Right cardiac atrium (tissue), 5 donors: ENCODE data around the gene SSBP1. TPM values are rescaled to one million over a fixed set of nuclear protein-coding genes. Genes with fewer than 3 reads are reported as not detected.
A peak's percentile ranks its signal among the peaks of the same experiment; 100 is the strongest.
"Not testable (repeated sequence)": the region's sequence is repeated elsewhere in the genome, so short reads cannot be mapped to it uniquely, and the experiment has no call there.

Source experiments
- ATAC-seq, 2 donors: fragments of 200-7000 bp; cut with Tn5 transposase; one replicate each; pipeline versions ENCODE4 v1.8.0 to v1.9.1; 2020; ENCODE audit warnings: moderate library complexity in 2 of 2, mild to moderate bottlenecking in 1 of 2
- DNase-seq, 3 donors: peaks; one replicate each; pipeline ENCODE4 v3.0.0-alpha.2; 2020
- H3K27ac ChIP-seq: one replicate; pipeline ENCODE4 v1.5.1; 2013; ENCODE audit warnings: mild to moderate bottlenecking, low read length, control low read depth, moderate library complexity
- H3K27me3 ChIP-seq: one replicate; pipeline ENCODE4 v1.6.1; 2013; ENCODE audit not compliant: control insufficient read depth, insufficient read depth
- H3K4me1 ChIP-seq: one replicate; pipeline ENCODE4 v1.6.1; 2013; ENCODE audit warnings: low read length; ENCODE audit not compliant: control insufficient read depth, insufficient read depth
- H3K4me3 ChIP-seq: one replicate; pipeline ENCODE4 v1.5.1; 2013; ENCODE audit warnings: low read length, control low read depth
- H3K9me3 ChIP-seq: one replicate; pipeline ENCODE4 v1.6.1; 2013; ENCODE audit warnings: low read length; ENCODE audit not compliant: control insufficient read depth
- WGBS: extraction: QIAGEN DNeasy Blood & Tissue Kit; methylation state at CpG from one replicate; pipeline ENCODE4 v1.1.7; 2013; 5-methylcytosine and 5-hydroxymethylcytosine counted together
- intact Hi-C, 4 donors: fragments of 100-400 bp; cut with DNase I; formaldehyde crosslinking; loops; one replicate each; pipeline versions ENCODE4 v1.11.0 to v1.14.0; 2022 to 2023
- polyA plus RNA-seq: library from polyadenylated mRNA; stranded (reverse); fragments of 200-250 nt; gene quantifications from one replicate; pipeline ENCODE4 v1.2.3, GENCODE V29; 2013
- total RNA-seq, 4 donors: library from RNA; stranded (reverse); fragmentation: NEBNext Ultra II Directional; extraction: Animal tissue kit (Norgen Biotek cat#: 25700); gene quantifications; one replicate each; pipeline ENCODE4 v1.2.1, GENCODE V29; 2021
- donor health status: healthy with polysubstance abuse.
- donor health status: DM: no; HTN: yes; CAD: no.
- donor health status: DM: no; HTN: no; CAD: no.
- donor health status: DM: no; HTN: yes; CAD: no; lungs with severe emphysema.
- donor health status: DM: yes; HTN: yes; CAD: no.

The SSBP1 gene
- total and polyA plus RNA-seq, 5 donors: 91.0 to 231 (median 97.0) TPM

- no peaks in the 10 kb centered on the region for H3K4me1 ChIP-seq
- ATAC-seq (peak; percentile 10 to 22), DNase-seq (no peak)
- WGBS: 75% methylated on average over 11 of the region's 11 CpGs
- intact Hi-C loops: no loop called here
- H3K27me3 ChIP-seq: no peaks in the 10 kb centered on the region
- peak overlapping the region; percentile 73 for H3K4me3 ChIP-seq
- peak overlapping the region; percentile 93 for H3K27ac ChIP-seq
- no peaks in the 10 kb centered on the region for H3K9me3 ChIP-seq
Measured at GRCh38 chr7:141737118-141737835, 881 bp upstream of the SSBP1 start.

DNA sequence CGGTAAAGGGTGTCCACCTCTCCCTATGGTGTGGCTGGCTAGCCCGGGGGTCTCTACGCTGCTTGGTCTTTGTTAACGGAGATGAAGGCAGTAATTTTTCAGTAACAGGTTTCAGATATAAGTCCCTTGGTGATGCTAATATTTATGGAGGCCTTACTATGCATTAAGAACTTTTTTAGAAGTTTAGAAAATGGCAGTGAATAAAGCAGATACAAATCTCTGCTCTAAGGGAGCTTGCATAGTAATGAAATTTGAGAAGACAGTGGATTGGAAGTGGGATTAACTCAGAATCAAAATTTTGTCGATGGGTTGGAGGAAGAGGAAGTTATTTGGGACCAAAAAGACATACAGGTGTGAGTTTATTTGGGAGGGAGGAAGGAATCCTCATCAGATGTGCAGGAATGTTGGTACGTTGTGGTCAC, 445 bp downstream of the SSBP1 start:
- under 1% methylated on average over 6 of the region's 6 CpGs for WGBS
- intact Hi-C loops: no loop called here
- no peaks in the 10 kb centered on the region for H3K27me3 ChIP-seq
- H3K4me1 ChIP-seq: no peaks in the 10 kb centered on the region
- no peaks in the 10 kb centered on the region for H3K9me3 ChIP-seq
- peak overlapping the region; percentile 73 for H3K4me3 ChIP-seq
- H3K27ac ChIP-seq: peak overlapping the region; percentile 76
- no peak for DNase-seq
- ATAC-seq: no peak

- WGBS: 71% methylated on average over 3 of the region's 3 CpGs
- Histone ChIP-seq H3K4me3 (no peak overlapping the region), H3K9me3 (no peaks in the 10 kb centered on the region), H3K4me1 (no peaks in the 10 kb centered on the region), H3K27ac (no peak overlapping the region), H3K27me3 (no peaks in the 10 kb centered on the region)
- intact Hi-C loops: no loop called here
- ATAC-seq (no peak), DNase-seq (no peak)
Measured at GRCh38 chr7:141739250-141739649, 1.1 kb downstream of the SSBP1 start.

DNA sequence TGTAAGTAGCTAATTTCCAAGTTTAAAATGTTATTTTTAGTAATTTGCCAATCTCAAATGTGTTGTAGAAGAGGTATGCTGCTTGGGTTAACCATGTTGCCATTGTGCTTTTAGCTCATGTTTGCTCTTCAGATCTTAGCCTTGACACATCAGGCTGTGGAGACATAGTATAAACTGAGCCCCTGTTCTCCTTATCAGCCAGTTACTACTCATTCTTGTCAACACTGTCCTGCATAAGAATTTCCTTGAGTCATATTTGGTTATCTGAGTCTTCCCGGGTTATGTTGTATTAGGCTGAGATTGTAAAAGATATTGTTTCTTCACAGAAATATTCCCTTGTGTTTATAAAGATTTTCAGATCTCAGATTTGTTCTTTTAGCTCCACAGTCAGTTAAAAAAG, 4.1 kb downstream of the SSBP1 start:
- intact Hi-C loops: no loop called here
- no peaks in the 10 kb centered on the region for H3K27me3 ChIP-seq
- DNase-seq (no peak), ATAC-seq (no peak)
- no peak overlapping the region for H3K27ac ChIP-seq
- no peaks in the 10 kb centered on the region for H3K4me1 ChIP-seq
- H3K9me3 ChIP-seq: no peaks in the 10 kb centered on the region
- H3K4me3 ChIP-seq: no peak overlapping the region
- 45% methylated on average over 1 of the region's 1 CpG for WGBS

DNA sequence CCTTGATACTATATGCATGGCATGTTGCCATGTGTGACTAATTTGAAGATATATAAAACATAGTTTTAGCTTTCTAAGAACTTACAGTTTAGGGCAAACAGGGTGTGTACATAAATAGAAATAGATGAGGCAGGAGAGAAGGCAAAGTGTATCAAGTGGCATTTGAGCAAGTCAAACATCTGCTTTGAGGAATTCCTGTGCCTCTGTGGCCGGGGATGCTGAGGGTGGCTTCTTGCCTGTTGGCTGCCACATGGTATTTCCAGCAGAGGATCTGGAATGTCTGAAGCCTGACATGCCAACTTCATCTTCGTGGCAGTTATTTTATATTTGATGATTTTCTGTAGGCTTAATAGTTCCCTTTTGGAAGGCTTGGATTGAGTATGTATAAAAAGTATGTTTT, 6.0 kb downstream of the SSBP1 start:
- ATAC-seq (no peak), DNase-seq (no peak)
- 82% methylated on average over 2 of the region's 2 CpGs for WGBS
- Histone ChIP-seq H3K9me3 (no peaks in the 10 kb centered on the region), H3K4me1 (no peaks in the 10 kb centered on the region), H3K4me3 (no peak overlapping the region), H3K27me3 (no peaks in the 10 kb centered on the region), H3K27ac (no peak overlapping the region)
- intact Hi-C loops: no loop called here

DNA sequence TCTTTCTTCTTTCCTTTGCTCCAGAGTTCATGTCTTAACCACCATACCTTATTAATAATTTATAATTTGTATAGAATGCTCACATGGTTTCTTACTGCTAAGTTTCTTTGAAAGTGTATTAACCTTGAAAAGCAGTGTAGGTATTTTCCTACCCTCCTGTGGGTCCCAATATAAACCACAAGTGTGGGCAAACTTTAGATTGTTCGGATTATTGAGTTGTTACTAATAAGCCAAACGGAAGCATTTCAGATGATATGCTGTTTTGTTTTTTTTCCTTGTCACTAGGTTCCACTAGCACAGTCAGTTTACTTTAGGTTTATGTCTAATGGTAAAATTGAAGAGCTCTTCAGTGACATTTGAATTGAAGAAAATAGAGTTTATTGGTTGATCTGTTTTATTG, 10.2 kb downstream of the SSBP1 start:
- 96% methylated on average over 2 of the region's 2 CpGs for WGBS
- Histone ChIP-seq H3K4me3 (no peak overlapping the region), H3K27me3 (no peaks in the 10 kb centered on the region), H3K4me1 (no peaks in the 10 kb centered on the region), H3K9me3 (peaks cover 5% of the 10 kb centered on the region), H3K27ac (no peak overlapping the region)
- ATAC-seq: no peak
- DNase-seq: no peak
- intact Hi-C loops: no loop called here

- intact Hi-C loops, DNase-seq, H3K9me3 ChIP-seq, H3K27ac ChIP-seq, H3K4me1 ChIP-seq, H3K4me3 ChIP-seq, H3K27me3 ChIP-seq, ATAC-seq: not testable (repeated sequence)
- WGBS: 99% methylated on average over 10 of the region's 10 CpGs
Measured at GRCh38 chr7:141751904-141752303, 13.7 kb downstream of the SSBP1 start.

- peaks cover 5% of the 10 kb centered on the region for H3K9me3 ChIP-seq
- H3K4me1 ChIP-seq: no peaks in the 10 kb centered on the region
- intact Hi-C loops: no loop called here
- H3K27me3 ChIP-seq: no peaks in the 10 kb centered on the region
- no peak overlapping the region for H3K4me3 ChIP-seq
- WGBS: 96% methylated on average over 13 of the region's 13 CpGs
- H3K27ac ChIP-seq: no peak overlapping the region
- ATAC-seq: no peak
- DNase-seq: no peak
Measured at GRCh38 chr7:141752634-141753033, 14.5 kb downstream of the SSBP1 start.

DNA sequence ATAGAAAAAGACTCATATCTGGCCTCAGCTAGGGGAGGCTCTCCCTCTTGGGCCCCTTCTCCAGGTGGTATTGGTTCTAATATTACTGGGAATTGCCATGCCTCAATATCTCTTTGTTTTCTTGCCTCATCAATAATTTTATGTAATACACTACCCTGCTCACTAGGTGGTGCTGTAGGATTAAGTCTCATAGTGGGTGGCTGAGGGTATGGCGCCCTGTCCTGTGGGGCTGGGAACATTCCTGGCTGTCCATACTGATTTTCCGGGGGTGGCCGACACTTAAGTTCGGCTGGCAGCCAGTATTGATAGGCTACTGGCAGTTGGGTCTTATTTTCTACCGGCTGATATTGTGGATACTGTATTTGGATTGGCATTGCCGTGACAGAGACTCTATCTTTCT, 16.8 kb downstream of the SSBP1 start:
- Histone ChIP-seq H3K27me3 (no peaks in the 10 kb centered on the region), H3K4me3 (no peak overlapping the region), H3K4me1 (no peaks in the 10 kb centered on the region), H3K27ac (no peak overlapping the region), H3K9me3 (peaks cover 5% of the 10 kb centered on the region)
- intact Hi-C loops: no loop called here
- ATAC-seq: no peak
- DNase-seq: no peak
- 90% methylated on average over 6 of the region's 6 CpGs for WGBS

DNA sequence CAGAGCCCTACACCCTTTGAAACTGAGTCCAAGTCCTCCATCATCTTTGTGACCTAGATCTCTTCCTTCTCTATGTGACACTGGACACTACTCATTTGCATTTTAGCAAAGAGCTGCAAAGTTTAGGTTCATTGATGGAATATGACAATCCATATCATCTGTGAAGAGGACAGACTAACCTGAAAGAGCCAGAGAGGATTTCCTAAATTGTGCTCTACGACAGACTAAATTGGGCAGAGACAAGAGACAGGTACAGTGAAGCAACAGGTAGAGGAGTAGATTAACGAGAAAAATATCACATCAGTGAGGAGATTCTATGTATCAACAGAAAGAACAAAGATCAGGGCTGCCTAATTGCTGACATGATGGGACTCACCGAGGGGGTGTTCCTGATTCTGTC, 25.6 kb downstream of the SSBP1 start, which contains the start of gene TAS2R3:
Gene TAS2R3, plus strand, starts transcription at position 301 of the 400 bp plus-strand sequence. Its CDS starts 62 bp downstream, at position 363.
- Histone ChIP-seq H3K27ac (no peak within 1 kb of the TSS), H3K9me3 (no peaks in the 10 kb centered on the region), H3K4me1 (no peaks in the 10 kb centered on the region), H3K27me3 (no peaks in the 10 kb centered on the region), H3K4me3 (no peak within 1 kb of the TSS)
- no peak for DNase-seq
- WGBS: 96% methylated on average over 3 of the region's 3 CpGs
- intact Hi-C loops: no loop called here
- ATAC-seq: no peak

GRCh38 chr7:141770083-141770583, 32.0 kb downstream of the SSBP1 start:
- H3K4me3 ChIP-seq, H3K4me1 ChIP-seq, intact Hi-C loops, H3K27ac ChIP-seq, H3K9me3 ChIP-seq, H3K27me3 ChIP-seq, ATAC-seq, DNase-seq: not testable (repeated sequence)
- 95% methylated on average over 3 of the region's 3 CpGs for WGBS
